Activated T-cell treated with anti-CD3 and anti-CD28 coated beads, Interleukin-2, amount 50 U/mL, for 4 hours (primary cell): ENCODE measurements around the gene BMPR1A. TPM values are rescaled to one million over a fixed set of nuclear protein-coding genes. Genes with fewer than 3 reads are reported as not detected.

Experiments used
- ATAC-seq, 2 donors: fragments of 200-7000 bp; cut with Tn5 transposase; one replicate each; pipeline ENCODE4 v1.10.0; 2021
- DNase-seq: peaks from one replicate; pipeline ENCODE4 v3.0.0-alpha.2; 2020
- H3K27me3 Mint-ChIP-seq: one replicate; pipeline ENCODE4 v1.8.0; 2021; ENCODE audit warnings: low read depth, mixed read lengths
- H3K36me3 Mint-ChIP-seq: one replicate; pipeline ENCODE4 v1.8.0; 2022; ENCODE audit warnings: mixed read lengths; ENCODE audit not compliant: insufficient read depth
- H3K4me1 Mint-ChIP-seq: one replicate; pipeline ENCODE4 v1.8.0; 2021; ENCODE audit warnings: low read depth, mixed read lengths
- H3K4me3 Mint-ChIP-seq: one replicate; pipeline ENCODE4 v1.8.0; 2021; ENCODE audit warnings: mild to moderate bottlenecking, moderate library complexity, mixed read lengths
- H3K9me3 Mint-ChIP-seq: one replicate; pipeline ENCODE4 v1.8.0; 2021; ENCODE audit warnings: mixed read lengths
- total RNA-seq, 3 donors: library from RNA; stranded (reverse); gene quantifications; one replicate each; pipeline ENCODE4 v1.2.1, GENCODE V29; 2021

The BMPR1A gene
- total RNA-seq, 3 donors from 2014 or later: 6.0 to 8.5 (median 7.6) TPM

- Mint-ChIP-seq H3K9me3 (no peaks in the 10 kb centered on the region), H3K27me3 (peaks cover 2% of the 10 kb centered on the region), H3K36me3 (no peaks in the 10 kb centered on the region), H3K4me3 (no peak overlapping the region), H3K4me1 (peaks cover 9% of the 10 kb centered on the region)
- ATAC-seq: no peak
- no peak for DNase-seq
Measured at GRCh38 chr10:86768412-86769062, 12.1 kb downstream of the BMPR1A start.

GRCh38 chr10:86769991-86770390 is 13.6 kb downstream of the BMPR1A start:
- no peaks in the 10 kb centered on the region for H3K36me3 Mint-ChIP-seq
- DNase-seq (no peak), ATAC-seq (no peak)
- no peaks in the 10 kb centered on the region for H3K9me3 Mint-ChIP-seq
- no peaks in the 10 kb centered on the region for H3K27me3 Mint-ChIP-seq
- H3K4me1 Mint-ChIP-seq: peaks cover 11% of the 10 kb centered on the region
- no peak overlapping the region for H3K4me3 Mint-ChIP-seq

GRCh38 chr10:86770412-86770960 is 14.1 kb downstream of the BMPR1A start:
- no peaks in the 10 kb centered on the region for H3K9me3 Mint-ChIP-seq
- DNase-seq (no peak), ATAC-seq (no peak)
- no peak overlapping the region for H3K4me3 Mint-ChIP-seq
- no peaks in the 10 kb centered on the region for H3K36me3 Mint-ChIP-seq
- no peaks in the 10 kb centered on the region for H3K27me3 Mint-ChIP-seq
- peaks cover 11% of the 10 kb centered on the region for H3K4me1 Mint-ChIP-seq

- DNase-seq (no peak), ATAC-seq (no peak)
- H3K36me3 Mint-ChIP-seq: no peaks in the 10 kb centered on the region
- peaks cover 11% of the 10 kb centered on the region for H3K4me1 Mint-ChIP-seq
- no peak overlapping the region for H3K4me3 Mint-ChIP-seq
- no peaks in the 10 kb centered on the region for H3K27me3 Mint-ChIP-seq
- no peaks in the 10 kb centered on the region for H3K9me3 Mint-ChIP-seq
Measured at GRCh38 chr10:86773498-86773897, 17.1 kb downstream of the BMPR1A start.

- H3K27me3 Mint-ChIP-seq: no peaks in the 10 kb centered on the region
- H3K36me3 Mint-ChIP-seq: peaks cover 3% of the 10 kb centered on the region
- DNase-seq (no peak), ATAC-seq (no peak)
- H3K9me3 Mint-ChIP-seq: no peaks in the 10 kb centered on the region
- peaks cover 2% of the 10 kb centered on the region for H3K4me1 Mint-ChIP-seq
- no peak overlapping the region for H3K4me3 Mint-ChIP-seq
Measured at GRCh38 chr10:86775056-86775869, 18.8 kb downstream of the BMPR1A start.

- Mint-ChIP-seq H3K9me3 (no peaks in the 10 kb centered on the region), H3K36me3 (peaks cover 3% of the 10 kb centered on the region), H3K4me3 (no peak overlapping the region), H3K27me3 (no peaks in the 10 kb centered on the region), H3K4me1 (peaks cover 2% of the 10 kb centered on the region)
- DNase-seq: no peak
- ATAC-seq: no peak
Measured at GRCh38 chr10:86775870-86776180, 19.4 kb downstream of the BMPR1A start.

GRCh38 chr10:86779220-86780017 is 23.0 kb downstream of the BMPR1A start:
- Mint-ChIP-seq H3K9me3 (no peaks in the 10 kb centered on the region), H3K4me1 (peaks cover 2% of the 10 kb centered on the region), H3K4me3 (no peak overlapping the region), H3K27me3 (no peaks in the 10 kb centered on the region), H3K36me3 (peaks cover 4% of the 10 kb centered on the region)
- DNase-seq: no peak
- no peak for ATAC-seq

- Mint-ChIP-seq H3K9me3 (peaks cover 5% of the 10 kb centered on the region), H3K36me3 (peaks cover 9% of the 10 kb centered on the region), H3K27me3 (no peaks in the 10 kb centered on the region), H3K4me3 (no peak overlapping the region), H3K4me1 (no peaks in the 10 kb centered on the region)
- DNase-seq (no peak), ATAC-seq (no peak)
Measured at GRCh38 chr10:86782701-86783418, 26.4 kb downstream of the BMPR1A start.

- Mint-ChIP-seq H3K4me1 (no peaks in the 10 kb centered on the region), H3K27me3 (no peaks in the 10 kb centered on the region), H3K36me3 (peaks cover 9% of the 10 kb centered on the region), H3K4me3 (no peak overlapping the region), H3K9me3 (peaks cover 6% of the 10 kb centered on the region)
- ATAC-seq (no peak), DNase-seq (no peak)
Measured at GRCh38 chr10:86785037-86785436, 28.6 kb downstream of the BMPR1A start.

GRCh38 chr10:86785968-86786367 is 29.5 kb downstream of the BMPR1A start:
- no peak overlapping the region for H3K4me3 Mint-ChIP-seq
- DNase-seq (no peak), ATAC-seq (no peak)
- H3K36me3 Mint-ChIP-seq: peaks cover 7% of the 10 kb centered on the region
- no peaks in the 10 kb centered on the region for H3K4me1 Mint-ChIP-seq
- peaks cover 6% of the 10 kb centered on the region for H3K9me3 Mint-ChIP-seq
- no peaks in the 10 kb centered on the region for H3K27me3 Mint-ChIP-seq

- no peaks in the 10 kb centered on the region for H3K4me1 Mint-ChIP-seq
- no peak overlapping the region for H3K4me3 Mint-ChIP-seq
- H3K27me3 Mint-ChIP-seq: no peaks in the 10 kb centered on the region
- H3K9me3 Mint-ChIP-seq: peaks cover 6% of the 10 kb centered on the region
- peaks cover 6% of the 10 kb centered on the region for H3K36me3 Mint-ChIP-seq
- DNase-seq (no peak), ATAC-seq (no peak)
Measured at GRCh38 chr10:86786368-86786767, 29.9 kb downstream of the BMPR1A start.

- no peaks in the 10 kb centered on the region for H3K4me1 Mint-ChIP-seq
- no peak overlapping the region for H3K4me3 Mint-ChIP-seq
- no peaks in the 10 kb centered on the region for H3K27me3 Mint-ChIP-seq
- ATAC-seq: no peak
- H3K36me3 Mint-ChIP-seq: peaks cover 6% of the 10 kb centered on the region
- DNase-seq: no peak
- H3K9me3 Mint-ChIP-seq: peaks cover 6% of the 10 kb centered on the region
Measured at GRCh38 chr10:86790394-86790793, 34.0 kb downstream of the BMPR1A start.

- peaks cover 3% of the 10 kb centered on the region for H3K9me3 Mint-ChIP-seq
- no peak for DNase-seq
- no peaks in the 10 kb centered on the region for H3K27me3 Mint-ChIP-seq
- ATAC-seq: no peak
- H3K4me1 Mint-ChIP-seq: peaks cover under 1% of the 10 kb centered on the region
- no peak overlapping the region for H3K4me3 Mint-ChIP-seq
- H3K36me3 Mint-ChIP-seq: peaks cover 2% of the 10 kb centered on the region
Measured at GRCh38 chr10:86792461-86793167, 36.2 kb downstream of the BMPR1A start.
